Colonic mucosa (tissue), 4 donors: ENCODE measurements around the gene PTCH1. TPM values are rescaled to one million over a fixed set of nuclear protein-coding genes. Genes with fewer than 3 reads are reported as not detected.

Source experiments
- DNase-seq: peaks from one replicate; pipeline ENCODE4 v3.0.0-alpha.2; 2020
- H3K27ac ChIP-seq: fragments of 200-600 bp; one replicate; pipeline ENCODE4 v1.8.0; 2021
- H3K27me3 ChIP-seq: fragments of 200-600 bp; one replicate; pipeline ENCODE4 v1.8.0; 2021
- H3K36me3 ChIP-seq: fragments of 200-600 bp; one replicate; pipeline ENCODE4 v1.8.0; 2021
- H3K4me1 ChIP-seq: fragments of 200-600 bp; one replicate; pipeline ENCODE4 v1.8.0; 2021; ENCODE audit warnings: mild to moderate bottlenecking
- H3K4me3 ChIP-seq: fragments of 200-600 bp; one replicate; pipeline ENCODE4 v1.8.0; 2021
- H3K9ac ChIP-seq, 2 donors: one replicate each; pipeline ENCODE4 v1.7.0; 2013; ENCODE audit warnings: control low read depth in 2 of 2, low read depth in 2 of 2, low read length in 2 of 2
- H3K9me3 ChIP-seq: fragments of 200-600 bp; one replicate; pipeline ENCODE4 v1.8.0; 2021
- CTCF ChIP-seq: fragments of 200-600 bp; IDR thresholded peaks from one replicate; pipeline ENCODE4 v1.8.0; 2022; ENCODE audit warnings: antibody characterized with exemption, mild to moderate bottlenecking
- intact Hi-C: fragments of 100-400 bp; cut with DNase I; formaldehyde crosslinking; loops from one replicate; pipeline ENCODE4 v1.14.1; 2022
- total RNA-seq, 2 donors: library from RNA; stranded (reverse); fragmentation: NEBNext Ultra II Directional in 1 of 2; extraction: Animal tissue kit (Norgen Biotek cat#: 25700) in 1 of 2; gene quantifications; one replicate each; pipeline ENCODE4 v1.2.1, GENCODE V29; 2021
- donor health status: healthy.
- donor health status: DM: no; HTN: no; CAD: no.
- donor health status: DM: no; HTN: no; CAD: no.

The PTCH1 gene
- total RNA-seq, 2 donors from 2014 or later, result 18.7 to 24.6 TPM

GRCh38 chr9:95420518-95420917, 96.3 kb downstream of the PTCH1 start:
- Histone ChIP-seq H3K4me1 (no peaks in the 10 kb centered on the region), H3K9ac (no peak overlapping the region), H3K27me3 (no peaks in the 10 kb centered on the region), H3K9me3 (peaks cover 4% of the 10 kb centered on the region), H3K36me3 (no peaks in the 10 kb centered on the region), H3K27ac (no peak overlapping the region), H3K4me3 (no peak overlapping the region)
- TF ChIP-seq CTCF, result no peak
- intact Hi-C loops, result no loop called here
- DNase-seq, result no peak

DNA sequence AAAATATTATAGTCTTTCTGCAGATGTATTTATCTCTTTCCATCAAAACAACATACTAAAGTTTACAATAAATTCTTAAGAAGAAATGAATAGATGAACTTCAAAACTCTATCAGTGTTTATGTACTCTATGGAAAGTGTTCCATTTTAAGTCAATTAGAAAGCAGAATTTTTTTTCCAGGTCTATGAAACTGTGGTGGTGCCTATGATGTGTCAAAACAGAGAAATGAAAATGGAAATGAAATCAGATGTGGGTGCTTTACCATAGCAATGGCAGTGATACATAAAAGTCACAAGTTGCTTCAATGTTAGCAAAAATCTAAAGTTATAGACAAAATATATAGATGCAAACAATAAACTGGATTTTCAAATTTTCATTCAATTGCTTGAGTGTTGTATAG, 97.3 kb downstream of the PTCH1 start:
- intact Hi-C loops, result no loop called here
- no peak for DNase-seq
- no peaks in the 10 kb centered on the region for H3K27me3 ChIP-seq

DNA sequence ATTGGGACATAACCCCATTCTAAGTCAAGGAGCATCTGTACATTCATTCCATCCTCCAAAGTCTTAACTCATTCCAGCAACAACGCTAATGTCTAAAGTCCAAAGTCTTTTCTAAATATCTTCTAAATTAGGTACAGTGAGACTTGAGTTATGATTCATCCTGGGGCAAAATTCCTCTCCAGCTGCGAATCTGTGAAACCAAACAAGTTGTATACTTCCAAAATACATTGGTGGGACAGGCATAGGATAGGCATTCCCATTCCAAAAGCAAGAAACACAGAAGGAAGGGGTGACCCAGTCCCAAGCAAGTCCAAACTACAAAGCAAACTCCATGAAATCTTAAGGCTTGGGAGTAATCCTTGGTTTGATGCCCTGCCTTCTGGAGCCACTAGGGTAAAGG, 101.6 kb downstream of the PTCH1 start:
- Histone ChIP-seq H3K9ac (no peak overlapping the region), H3K4me1 (no peaks in the 10 kb centered on the region), H3K27ac (no peak overlapping the region), H3K36me3 (no peaks in the 10 kb centered on the region), H3K9me3 (no peaks in the 10 kb centered on the region), H3K27me3 (no peaks in the 10 kb centered on the region), H3K4me3 (no peak overlapping the region)
- TF ChIP-seq CTCF, result no peak
- intact Hi-C loops, result no loop called here
- no peak for DNase-seq

More for the DNA sequence above, 97.3 kb downstream of the PTCH1 start:
- H3K9ac ChIP-seq, result no peak overlapping the region
- H3K4me3 ChIP-seq, result no peak overlapping the region
- no peaks in the 10 kb centered on the region for H3K36me3 ChIP-seq
- TF ChIP-seq CTCF, result no peak
- H3K27ac ChIP-seq, result no peak overlapping the region
- H3K9me3 ChIP-seq, result peaks cover 4% of the 10 kb centered on the region
- H3K4me1 ChIP-seq, result no peaks in the 10 kb centered on the region

DNA sequence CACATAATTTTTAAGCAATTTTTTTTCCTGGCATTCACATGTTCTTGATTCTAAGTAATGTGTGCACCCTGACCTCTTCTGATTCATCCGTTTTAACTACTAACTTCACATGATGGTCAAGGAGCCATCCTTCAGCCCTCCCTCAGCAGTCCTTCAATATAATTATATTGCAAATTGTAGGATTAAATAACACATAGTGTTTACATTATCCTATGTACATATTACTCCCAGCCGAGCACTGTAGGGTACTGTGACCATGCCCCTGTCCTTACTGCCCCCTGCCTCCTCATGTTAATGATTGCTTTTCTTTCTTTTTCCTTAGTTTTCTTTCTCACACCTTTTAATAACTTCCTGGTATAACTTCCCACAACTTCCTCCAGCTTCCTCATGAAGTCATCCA, 103.0 kb downstream of the PTCH1 start:
- DNase-seq, result no peak
- no peak for TF ChIP-seq CTCF
- no peaks in the 10 kb centered on the region for H3K9me3 ChIP-seq
- H3K36me3 ChIP-seq, result no peaks in the 10 kb centered on the region
- no peak overlapping the region for H3K9ac ChIP-seq
- intact Hi-C loops, result no loop called here
- H3K4me3 ChIP-seq, result no peak overlapping the region
- H3K27me3 ChIP-seq, result no peaks in the 10 kb centered on the region
- H3K4me1 ChIP-seq, result no peaks in the 10 kb centered on the region
- no peak overlapping the region for H3K27ac ChIP-seq

- no peak for DNase-seq
- Histone ChIP-seq H3K36me3 (no peaks in the 10 kb centered on the region), H3K4me1 (no peaks in the 10 kb centered on the region), H3K27me3 (no peaks in the 10 kb centered on the region), H3K27ac (no peak overlapping the region), H3K4me3 (no peak overlapping the region), H3K9me3 (no peaks in the 10 kb centered on the region), H3K9ac (no peak overlapping the region)
- no peak for TF ChIP-seq CTCF
- intact Hi-C loops, result no loop called here
These were observed 105.5 kb downstream of the PTCH1 start for GRCh38 chr9:95411054-95411892.
